ENCODE data around the gene NMB. TPM values are rescaled to one million over a fixed set of nuclear protein-coding genes. Genes with fewer than 3 reads are reported as not detected.

The NMB gene
- total and polyA plus RNA-seq, 2 donors (not counting 1 experiment from before 2014, with no cell fraction given): 1.5 to 3.6 TPM

DNA sequence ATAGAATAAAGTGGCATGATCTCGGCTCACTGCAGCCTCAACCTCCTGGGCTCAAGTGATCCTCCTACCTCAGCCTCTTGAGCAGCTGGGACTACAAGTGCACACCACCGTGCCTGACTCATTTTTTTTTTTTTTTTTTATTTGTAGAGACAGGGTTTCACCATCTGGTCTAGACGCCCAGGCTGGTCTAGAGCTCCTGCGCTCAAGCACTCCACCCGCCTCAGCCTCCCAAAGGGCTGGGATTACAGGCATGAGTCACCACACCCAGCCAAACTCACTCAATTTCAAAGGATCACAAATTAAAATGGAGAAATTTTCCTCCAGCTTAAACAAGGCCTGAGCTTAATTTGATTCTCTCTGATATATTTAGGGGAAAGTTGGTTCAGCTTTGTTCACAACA lies 27.3 kb upstream of the NMB start:
- no peak for TF ChIP-seq EZH2 (IDR thresholded peaks at IDR 0.05; ENCODE audit: low read length, missing control alignments)
- TF ChIP-seq, protein P1, sequence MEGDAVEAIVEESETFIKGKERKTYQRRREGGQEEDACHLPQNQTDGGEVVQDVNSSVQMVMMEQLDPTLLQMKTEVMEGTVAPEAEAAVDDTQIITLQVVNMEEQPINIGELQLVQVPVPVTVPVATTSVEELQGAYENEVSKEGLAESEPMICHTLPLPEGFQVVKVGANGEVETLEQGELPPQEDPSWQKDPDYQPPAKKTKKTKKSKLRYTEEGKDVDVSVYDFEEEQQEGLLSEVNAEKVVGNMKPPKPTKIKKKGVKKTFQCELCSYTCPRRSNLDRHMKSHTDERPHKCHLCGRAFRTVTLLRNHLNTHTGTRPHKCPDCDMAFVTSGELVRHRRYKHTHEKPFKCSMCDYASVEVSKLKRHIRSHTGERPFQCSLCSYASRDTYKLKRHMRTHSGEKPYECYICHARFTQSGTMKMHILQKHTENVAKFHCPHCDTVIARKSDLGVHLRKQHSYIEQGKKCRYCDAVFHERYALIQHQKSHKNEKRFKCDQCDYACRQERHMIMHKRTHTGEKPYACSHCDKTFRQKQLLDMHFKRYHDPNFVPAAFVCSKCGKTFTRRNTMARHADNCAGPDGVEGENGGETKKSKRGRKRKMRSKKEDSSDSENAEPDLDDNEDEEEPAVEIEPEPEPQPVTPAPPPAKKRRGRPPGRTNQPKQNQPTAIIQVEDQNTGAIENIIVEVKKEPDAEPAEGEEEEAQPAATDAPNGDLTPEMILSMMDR (conservative IDR thresholded peaks at IDR 0.05 in 1 of 2, IDR thresholded peaks at IDR 0.05 in 1 of 2; ENCODE audit: low read depth in 1 of 2, low read length in 2 of 2): no peak
- peaks cover 7% of the 10 kb centered on the region for H3K36me3 ChIP-seq (ENCODE audit: control insufficient read depth, insufficient read depth, low read length)
- peaks cover 2% of the 10 kb centered on the region for H3K4me1 ChIP-seq (ENCODE audit: control insufficient read depth, extremely low read depth, insufficient read depth, low read length)
- no peak overlapping the region for H2AFZ ChIP-seq (ENCODE audit: low read length)
- no peak overlapping the region for H3K27ac ChIP-seq (ENCODE audit: insufficient read depth, low read length)
- DNase-seq (ENCODE audit: low read depth in 2 of 2): peak; percentile 87 to 90
- H3K4me3 ChIP-seq (replicated peaks in 1 of 4; ENCODE audit: control extremely low read depth in 1 of 4, insufficient read depth in 1 of 4, low read depth in 3 of 4, low read length in 4 of 4): no peak overlapping the region
- H3K4me2 ChIP-seq (ENCODE audit: extremely low read depth, insufficient read depth, low read length): no peak overlapping the region
- H3K27me3 ChIP-seq (ENCODE audit: control insufficient read depth, insufficient read depth, low read length): no peaks in the 10 kb centered on the region
- no peaks in the 10 kb centered on the region for H3K79me2 ChIP-seq (ENCODE audit: control insufficient read depth, insufficient read depth, low read length)
- no peaks in the 10 kb centered on the region for H3K9me3 ChIP-seq (ENCODE audit: control insufficient read depth, insufficient read depth, low read depth, low read length)
- no peak overlapping the region for H3K9ac ChIP-seq (ENCODE audit: insufficient read depth, low read length)
- no peaks in the 10 kb centered on the region for H4K20me1 ChIP-seq (ENCODE audit: control insufficient read depth, extremely low read depth, insufficient read depth, low read length)

DNA sequence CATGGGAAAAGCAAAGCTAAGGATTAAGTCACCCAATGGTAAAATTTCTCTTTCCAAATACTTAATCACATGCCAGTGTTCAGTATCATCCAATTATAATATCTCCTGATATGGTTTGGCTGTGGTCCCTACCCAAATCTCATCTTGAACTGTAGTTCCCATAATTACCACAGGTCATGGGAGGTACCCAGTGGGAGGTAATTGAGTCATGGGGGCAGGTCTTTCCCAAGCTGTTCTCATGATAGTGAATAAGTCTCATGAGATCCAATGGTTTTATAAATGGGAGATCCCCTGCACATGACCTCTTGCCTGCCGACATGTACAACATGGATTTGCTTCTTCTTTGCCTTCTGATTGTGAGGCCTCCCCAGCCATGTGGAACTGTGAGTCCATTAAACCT lies 26.1 kb upstream of the NMB start:
- Histone ChIP-seq H3K9me3 (ENCODE audit: control insufficient read depth, insufficient read depth, low read depth, low read length) (no peaks in the 10 kb centered on the region), H3K9ac (ENCODE audit: insufficient read depth, low read length) (no peak overlapping the region), H2AFZ (ENCODE audit: low read length) (no peak overlapping the region), H3K4me1 (ENCODE audit: control insufficient read depth, extremely low read depth, insufficient read depth, low read length) (peaks cover 2% of the 10 kb centered on the region), H3K4me3 (replicated peaks in 1 of 4; ENCODE audit: control extremely low read depth in 1 of 4, insufficient read depth in 1 of 4, low read depth in 3 of 4, low read length in 4 of 4) (no peak overlapping the region), H3K27ac (ENCODE audit: insufficient read depth, low read length) (no peak overlapping the region), H3K27me3 (ENCODE audit: control insufficient read depth, insufficient read depth, low read length) (no peaks in the 10 kb centered on the region), H4K20me1 (ENCODE audit: control insufficient read depth, extremely low read depth, insufficient read depth, low read length) (no peaks in the 10 kb centered on the region), H3K79me2 (ENCODE audit: control insufficient read depth, insufficient read depth, low read length) (no peaks in the 10 kb centered on the region), H3K36me3 (ENCODE audit: control insufficient read depth, insufficient read depth, low read length) (peaks cover 5% of the 10 kb centered on the region), H3K4me2 (ENCODE audit: extremely low read depth, insufficient read depth, low read length) (no peak overlapping the region)
- peak in 1 of 2 donors; percentile 63 for DNase-seq (ENCODE audit: low read depth in 2 of 2)
- TF ChIP-seq, protein P1 (conservative IDR thresholded peaks at IDR 0.05 in 1 of 2, IDR thresholded peaks at IDR 0.05 in 1 of 2; ENCODE audit: low read depth in 1 of 2, low read length in 2 of 2): no peak

DNA sequence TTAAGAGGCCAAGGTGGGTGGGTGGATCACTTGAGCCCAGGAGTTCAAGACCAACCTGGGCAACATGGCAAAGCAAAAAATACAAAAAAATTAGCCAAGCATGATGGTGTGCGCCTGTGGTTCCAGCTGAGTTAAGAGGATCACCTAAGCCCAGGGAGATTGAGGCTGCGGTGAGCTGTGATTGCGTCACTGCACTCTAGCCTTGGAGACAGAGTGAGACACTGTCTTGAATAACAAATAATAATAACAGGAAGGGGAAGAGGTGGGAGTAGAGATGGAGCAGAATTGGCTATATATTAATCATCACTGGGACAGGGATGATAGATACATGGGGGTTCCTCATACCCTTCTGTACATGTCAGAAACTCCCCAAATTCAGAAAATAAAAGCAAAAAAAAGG lies 23.8 kb upstream of the NMB start:
- no peaks in the 10 kb centered on the region for H3K27me3 ChIP-seq (ENCODE audit: control insufficient read depth, insufficient read depth, low read length)
- no peak overlapping the region for H3K4me2 ChIP-seq (ENCODE audit: extremely low read depth, insufficient read depth, low read length)
- peaks cover 4% of the 10 kb centered on the region for H3K36me3 ChIP-seq (ENCODE audit: control insufficient read depth, insufficient read depth, low read length)
- H2AFZ ChIP-seq (ENCODE audit: low read length): no peak overlapping the region
- peak in 1 of 2 donors; percentile 76 for DNase-seq (ENCODE audit: low read depth in 2 of 2)
- TF ChIP-seq, protein P1 (conservative IDR thresholded peaks at IDR 0.05 in 1 of 2, IDR thresholded peaks at IDR 0.05 in 1 of 2; ENCODE audit: low read depth in 1 of 2, low read length in 2 of 2): no peak
- H3K79me2 ChIP-seq (ENCODE audit: control insufficient read depth, insufficient read depth, low read length): no peaks in the 10 kb centered on the region
- no peaks in the 10 kb centered on the region for H4K20me1 ChIP-seq (ENCODE audit: control insufficient read depth, extremely low read depth, insufficient read depth, low read length)
- H3K4me1 ChIP-seq (ENCODE audit: control insufficient read depth, extremely low read depth, insufficient read depth, low read length): peaks cover 2% of the 10 kb centered on the region
- no peak overlapping the region for H3K4me3 ChIP-seq (replicated peaks in 1 of 4; ENCODE audit: control extremely low read depth in 1 of 4, insufficient read depth in 1 of 4, low read depth in 3 of 4, low read length in 4 of 4)
- no peak overlapping the region for H3K27ac ChIP-seq (ENCODE audit: insufficient read depth, low read length)
- no peak overlapping the region for H3K9ac ChIP-seq (ENCODE audit: insufficient read depth, low read length)
- H3K9me3 ChIP-seq (ENCODE audit: control insufficient read depth, insufficient read depth, low read depth, low read length): no peaks in the 10 kb centered on the region

Measured in fibroblast of lung (primary cell).